Ammon's horn (tissue), 1 donor: Measurements from ENCODE around the gene CAB39.
"Not testable (repeated sequence)": the region's sequence is repeated elsewhere in the genome, so short reads cannot be mapped to it uniquely, and the experiment has no call there.

ENCODE experiments used
- DNase-seq: peaks from one replicate; pipeline ENCODE4 v3.0.0-alpha.2; 2016; ENCODE audit warnings: low spot score

Gene CAB39

GRCh38 chr2:230684270-230685168, 28.1 kb upstream of the CAB39 start:
- DNase-seq: no peak

GRCh38 chr2:230685178-230685577, 27.5 kb upstream of the CAB39 start:
- DNase-seq: peak; percentile 56

- DNase-seq: no peak
Measured at GRCh38 chr2:230687498-230687897, 25.1 kb upstream of the CAB39 start.

- no peak for DNase-seq
Measured at GRCh38 chr2:230688490-230688889, 24.2 kb upstream of the CAB39 start.

- DNase-seq: peak; percentile 43
Measured at GRCh38 chr2:230690439-230690838, 22.2 kb upstream of the CAB39 start.

GRCh38 chr2:230691005-230691647, 21.5 kb upstream of the CAB39 start:
- no peak for DNase-seq

GRCh38 chr2:230692760-230693159, 19.9 kb upstream of the CAB39 start:
- DNase-seq: no peak

GRCh38 chr2:230693411-230693810, 19.2 kb upstream of the CAB39 start:
- DNase-seq: no peak

- DNase-seq: no peak
Measured at GRCh38 chr2:230694241-230694640, 18.4 kb upstream of the CAB39 start.

- DNase-seq: no peak
Measured at GRCh38 chr2:230695551-230695950, 17.1 kb upstream of the CAB39 start.

GRCh38 chr2:230696670-230697069, 16.0 kb upstream of the CAB39 start:
- DNase-seq: no peak

GRCh38 chr2:230697676-230698075, 15.0 kb upstream of the CAB39 start:
- no peak for DNase-seq

- not testable (repeated sequence) for DNase-seq
Measured at GRCh38 chr2:230698753-230699152, 13.9 kb upstream of the CAB39 start.

GRCh38 chr2:230700447-230700846, 12.2 kb upstream of the CAB39 start:
- DNase-seq: peak; percentile 39

- no peak for DNase-seq
Measured at GRCh38 chr2:230701308-230701707, 11.3 kb upstream of the CAB39 start.

GRCh38 chr2:230702457-230702856, 10.2 kb upstream of the CAB39 start:
- not testable (repeated sequence) for DNase-seq

GRCh38 chr2:230703514-230703913, 9.1 kb upstream of the CAB39 start:
- no peak for DNase-seq

GRCh38 chr2:230706053-230706521, 6.6 kb upstream of the CAB39 start:
- no peak for DNase-seq

- no peak for DNase-seq
Measured at GRCh38 chr2:230706966-230707365, 5.7 kb upstream of the CAB39 start.

- DNase-seq: no peak
Measured at GRCh38 chr2:230708204-230708603, 4.4 kb upstream of the CAB39 start.

GRCh38 chr2:230711224-230711623, 1.4 kb upstream of the CAB39 start:
- peak; percentile 55 for DNase-seq

- DNase-seq: peak; percentile 12
Measured at GRCh38 chr2:230713331-230714135, 891 bp downstream of the CAB39 start.

- DNase-seq: peak; percentile 20
Measured at GRCh38 chr2:230714136-230714480, 1.5 kb downstream of the CAB39 start.
